ENCODE measurements around the gene TLL1.

TLL1 gene

DNA sequence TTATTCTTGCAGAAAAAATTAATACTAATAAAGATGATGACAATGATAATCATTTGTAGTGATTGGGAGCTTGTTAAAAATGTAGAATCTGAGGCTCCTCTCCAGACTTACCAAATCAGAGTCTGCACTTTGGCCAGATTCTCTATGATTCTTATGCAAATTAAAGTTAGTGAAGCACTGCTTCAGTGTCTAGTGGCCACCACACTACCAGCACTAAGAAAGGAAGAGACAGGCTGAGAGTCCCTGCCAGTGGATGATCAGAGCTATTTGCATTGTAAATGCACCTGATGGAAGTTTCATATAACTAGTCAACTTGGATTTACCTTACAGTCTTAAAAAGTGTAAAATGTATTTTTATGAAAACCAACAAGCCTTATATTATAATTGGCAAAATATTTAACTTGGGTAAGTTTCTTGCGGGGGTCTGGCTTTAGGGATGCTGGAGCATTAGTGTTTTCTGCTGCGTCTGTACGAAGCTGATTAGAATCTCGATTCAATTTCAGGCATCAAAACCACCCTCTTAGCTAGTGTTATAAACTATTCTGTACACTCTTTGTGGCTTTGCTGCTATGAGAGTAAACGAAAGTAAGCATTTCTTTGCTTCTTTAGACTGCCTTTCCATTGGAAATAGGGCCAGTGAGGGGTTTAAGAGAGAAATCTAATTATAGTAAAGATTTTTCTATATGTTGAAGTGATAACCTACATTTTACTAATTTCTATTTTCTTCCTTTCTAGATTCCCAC is 114.1 kb downstream of the TLL1 start:
- TF ChIP-seq POLR2A (IDR thresholded peaks at IDR 0.05; ENCODE audit: extremely low read depth, insufficient read length), result no peak
- no peak for TF ChIP-seq MYC (IDR thresholded peaks at IDR 0.05; ENCODE audit: low read depth, low read length)
- TF ChIP-seq, protein P1, sequence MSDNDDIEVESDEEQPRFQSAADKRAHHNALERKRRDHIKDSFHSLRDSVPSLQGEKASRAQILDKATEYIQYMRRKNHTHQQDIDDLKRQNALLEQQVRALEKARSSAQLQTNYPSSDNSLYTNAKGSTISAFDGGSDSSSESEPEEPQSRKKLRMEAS (IDR thresholded peaks at IDR 0.05; ENCODE audit: low read depth, low read length), result no peak
- TF ChIP-seq, protein P2, sequence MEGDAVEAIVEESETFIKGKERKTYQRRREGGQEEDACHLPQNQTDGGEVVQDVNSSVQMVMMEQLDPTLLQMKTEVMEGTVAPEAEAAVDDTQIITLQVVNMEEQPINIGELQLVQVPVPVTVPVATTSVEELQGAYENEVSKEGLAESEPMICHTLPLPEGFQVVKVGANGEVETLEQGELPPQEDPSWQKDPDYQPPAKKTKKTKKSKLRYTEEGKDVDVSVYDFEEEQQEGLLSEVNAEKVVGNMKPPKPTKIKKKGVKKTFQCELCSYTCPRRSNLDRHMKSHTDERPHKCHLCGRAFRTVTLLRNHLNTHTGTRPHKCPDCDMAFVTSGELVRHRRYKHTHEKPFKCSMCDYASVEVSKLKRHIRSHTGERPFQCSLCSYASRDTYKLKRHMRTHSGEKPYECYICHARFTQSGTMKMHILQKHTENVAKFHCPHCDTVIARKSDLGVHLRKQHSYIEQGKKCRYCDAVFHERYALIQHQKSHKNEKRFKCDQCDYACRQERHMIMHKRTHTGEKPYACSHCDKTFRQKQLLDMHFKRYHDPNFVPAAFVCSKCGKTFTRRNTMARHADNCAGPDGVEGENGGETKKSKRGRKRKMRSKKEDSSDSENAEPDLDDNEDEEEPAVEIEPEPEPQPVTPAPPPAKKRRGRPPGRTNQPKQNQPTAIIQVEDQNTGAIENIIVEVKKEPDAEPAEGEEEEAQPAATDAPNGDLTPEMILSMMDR (IDR thresholded peaks at IDR 0.05; ENCODE audit: low read depth, low read length), result no peak
- no peak for DNase-seq (ENCODE audit: low read depth)
- no peak overlapping the region for H3K4me3 ChIP-seq (ENCODE audit: low read depth, low read length)

DNA sequence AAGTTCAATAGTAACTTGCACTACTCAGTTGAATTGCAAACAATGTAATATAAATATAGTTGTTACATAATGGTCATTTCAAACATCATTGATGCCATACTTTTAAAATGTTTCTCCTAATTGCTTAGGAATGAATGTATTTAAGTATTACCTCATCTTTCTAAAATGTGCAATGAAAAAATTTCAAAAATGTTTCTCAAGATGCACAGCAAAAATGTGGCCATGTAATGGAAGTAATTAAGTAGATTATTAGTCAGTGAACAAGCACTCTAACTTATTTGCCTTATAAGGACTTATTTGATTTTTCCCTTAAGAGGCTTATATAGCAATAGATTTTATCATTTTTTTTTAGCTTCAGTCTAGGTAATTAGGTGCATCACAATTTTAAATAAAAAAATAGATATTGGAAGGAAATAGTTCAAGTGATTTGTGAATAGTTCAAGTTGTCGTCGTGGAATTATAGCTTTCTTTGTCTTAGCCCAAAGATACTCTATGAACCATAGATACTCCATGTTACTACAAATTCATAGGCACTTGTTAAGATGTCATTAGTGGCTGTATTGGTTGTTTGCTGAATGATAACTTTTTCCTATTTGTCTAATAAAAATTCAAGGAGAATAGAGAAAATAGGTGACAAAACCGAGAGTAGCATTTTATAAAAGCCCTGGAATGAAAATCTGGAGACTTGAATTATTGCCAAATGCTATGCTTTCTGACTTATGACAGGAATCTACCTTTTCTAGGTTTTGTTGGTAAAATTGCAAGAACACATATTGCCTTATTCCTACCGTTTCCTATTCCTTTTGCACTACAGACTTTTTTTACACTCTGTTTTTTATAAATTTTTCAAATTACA is 118.5 kb downstream of the TLL1 start:
- no peak for DNase-seq (ENCODE audit: low read depth)
- H3K4me3 ChIP-seq (ENCODE audit: low read depth, low read length), result no peak overlapping the region
- no peak for TF ChIP-seq POLR2A (IDR thresholded peaks at IDR 0.05; ENCODE audit: extremely low read depth, insufficient read length)
- TF ChIP-seq, protein P2 (IDR thresholded peaks at IDR 0.05; ENCODE audit: low read depth, low read length), result no peak

- TF ChIP-seq, protein P1 (IDR thresholded peaks at IDR 0.05; ENCODE audit: low read depth, low read length), result no peak
- TF ChIP-seq POLR2A (IDR thresholded peaks at IDR 0.05; ENCODE audit: extremely low read depth, insufficient read length) (no peak), MYC (IDR thresholded peaks at IDR 0.05; ENCODE audit: low read depth, low read length) (no peak)
- TF ChIP-seq, protein P2 (IDR thresholded peaks at IDR 0.05; ENCODE audit: low read depth, low read length), result no peak
- DNase-seq (ENCODE audit: low read depth), result no peak
- H3K4me3 ChIP-seq (ENCODE audit: low read depth, low read length), result no peak overlapping the region
Measured at GRCh38 chr4:165992283-165992682, 119.2 kb downstream of the TLL1 start.

DNA sequence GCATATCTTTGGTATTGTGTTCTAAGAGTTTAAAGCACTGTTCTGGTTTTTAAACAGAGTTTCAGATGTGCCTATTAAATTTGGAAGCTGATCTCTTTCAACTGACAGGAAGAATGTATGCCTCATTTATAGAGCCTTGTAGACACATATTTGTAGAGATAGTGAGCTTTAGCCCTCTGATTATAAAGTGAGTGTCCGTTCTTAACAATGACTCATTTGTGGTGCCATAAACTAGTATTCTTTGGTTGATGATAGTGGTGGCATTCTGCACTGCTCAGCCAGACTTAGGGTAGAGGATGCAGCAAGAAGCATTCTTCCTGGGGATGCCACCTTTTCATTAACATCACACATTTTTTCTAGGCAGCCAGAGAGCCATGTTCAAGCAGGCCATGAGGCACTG is 121.7 kb downstream of the TLL1 start:
- no peak for DNase-seq (ENCODE audit: low read depth)
- TF ChIP-seq, protein P1 (IDR thresholded peaks at IDR 0.05; ENCODE audit: low read depth, low read length), result no peak
- TF ChIP-seq, protein P2 (IDR thresholded peaks at IDR 0.05; ENCODE audit: low read depth, low read length), result no peak
- TF ChIP-seq MYC (IDR thresholded peaks at IDR 0.05; ENCODE audit: low read depth, low read length), result no peak
- TF ChIP-seq POLR2A (IDR thresholded peaks at IDR 0.05; ENCODE audit: extremely low read depth, insufficient read length), result no peak
- H3K4me3 ChIP-seq (ENCODE audit: low read depth, low read length), result no peak overlapping the region

DNA sequence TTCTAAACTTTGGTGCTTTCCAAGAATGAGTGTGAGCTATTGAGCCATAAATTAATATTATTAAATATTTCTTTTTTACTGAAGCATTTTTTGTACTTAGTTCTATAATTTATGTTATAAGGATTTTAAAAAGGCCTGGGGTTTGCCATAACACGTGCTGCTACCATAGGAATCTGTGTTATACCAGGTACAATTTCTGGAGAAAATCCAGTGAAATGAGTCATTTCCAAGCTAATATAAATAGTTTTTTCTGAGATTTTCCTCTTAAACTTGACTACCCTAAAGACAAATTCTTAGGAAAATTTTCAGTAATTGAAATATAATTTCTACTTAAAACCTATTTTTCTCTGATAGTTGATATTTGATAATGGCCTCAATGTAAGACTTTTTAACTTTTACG is 130.8 kb downstream of the TLL1 start:
- no peak overlapping the region for H3K4me3 ChIP-seq (ENCODE audit: low read depth, low read length)
- DNase-seq (ENCODE audit: low read depth), result no peak
- TF ChIP-seq POLR2A (IDR thresholded peaks at IDR 0.05; ENCODE audit: extremely low read depth, insufficient read length) (no peak), MYC (IDR thresholded peaks at IDR 0.05; ENCODE audit: low read depth, low read length) (no peak)
- TF ChIP-seq, protein P2 (IDR thresholded peaks at IDR 0.05; ENCODE audit: low read depth, low read length), result no peak
- TF ChIP-seq, protein P1 (IDR thresholded peaks at IDR 0.05; ENCODE audit: low read depth, low read length), result no peak
